ENCODE data around the gene ROBO2. TPM values are rescaled to one million over a fixed set of nuclear protein-coding genes. Genes with fewer than 3 reads are reported as not detected.

ROBO2 gene
- total RNA-seq, 1 experiment from 2014 or later, result not detected

DNA sequence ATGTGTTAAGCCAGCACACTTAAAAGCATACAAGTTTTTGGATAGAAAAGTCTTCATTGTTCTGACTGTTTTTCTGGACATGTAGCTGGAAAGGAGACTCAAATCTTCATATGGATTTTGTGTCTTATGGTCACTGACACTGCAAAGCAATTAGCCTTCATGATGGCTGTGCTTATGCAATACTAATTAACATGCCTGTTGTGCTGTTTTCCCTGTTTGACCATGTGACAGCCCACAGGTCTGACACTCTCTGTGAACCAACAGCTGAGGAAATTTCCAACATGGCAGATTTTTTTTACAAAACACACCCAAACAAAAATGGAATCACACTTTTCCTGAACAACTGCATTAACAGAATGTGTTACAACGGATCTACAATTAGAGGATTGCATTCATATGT lies 248.4 kb downstream of the ROBO2 start:
- Histone ChIP-seq H3K27me3 (ENCODE audit: insufficient read depth, low read length) (no peaks in the 10 kb centered on the region), H4K20me1 (ENCODE audit: insufficient read depth) (no peaks in the 10 kb centered on the region), H3K27ac (ENCODE audit: low read depth, low read length) (no peak overlapping the region), H3K4me2 (ENCODE audit: low read length) (no peak overlapping the region), H3K4me3 (replicated peaks in 1 of 2; ENCODE audit: low read depth in 1 of 2, low read length in 2 of 2) (no peak overlapping the region), H3K9ac (ENCODE audit: low read length) (no peak overlapping the region), H3K9me2 (ENCODE audit: insufficient read depth) (no peaks in the 10 kb centered on the region), H2AFZ (ENCODE audit: low read depth, low read length, poor library complexity, severe bottlenecking) (no peak overlapping the region), H3K36me3 (ENCODE audit: control insufficient read depth in 1 of 2, insufficient read depth in 2 of 2, low read length in 2 of 2) (no peaks in the 10 kb centered on the region), H3K9me3 (ENCODE audit: control insufficient read depth in 1 of 2, insufficient read depth in 1 of 2, low read depth in 1 of 2, low read length in 2 of 2) (peaks cover 0 to 24% of the 10 kb centered on the region in 2 experiments; a peak in 2 of 4 replicates), H3K4me1 (ENCODE audit: control insufficient read depth in 1 of 2, insufficient read depth in 2 of 2, low read length in 2 of 2) (no peaks in the 10 kb centered on the region), H3K79me2 (ENCODE audit: insufficient read depth, low read length) (no peaks in the 10 kb centered on the region)
- DNase-seq (ENCODE audit: low read depth, low spot score) (no peak), ATAC-seq (no peak)
- intact Hi-C loops (cut with micrococcal nuclease), result no loop called here
- RAD21 ChIA-PET (ENCODE audit: low non-redundant PET in 1 of 2, low total read pairs in 2 of 2, uncharacterized antibody in 2 of 2, unreplicated experiment in 2 of 2), result no interaction called here
- POLR2A ChIA-PET, result no interaction called here
- TF ChIP-seq RAD21 (IDR thresholded peaks at IDR 0.05; ENCODE audit: low read depth) (no peak), ELF1 (IDR thresholded peaks at IDR 0.05; ENCODE audit: borderline replicate concordance, low read depth) (no peak), ZFX (IDR thresholded peaks at IDR 0.05) (no peak)
- CTCF ChIA-PET, result no interaction called here
- BruUV-seq (replicated peaks), result no TSS peak

DNA sequence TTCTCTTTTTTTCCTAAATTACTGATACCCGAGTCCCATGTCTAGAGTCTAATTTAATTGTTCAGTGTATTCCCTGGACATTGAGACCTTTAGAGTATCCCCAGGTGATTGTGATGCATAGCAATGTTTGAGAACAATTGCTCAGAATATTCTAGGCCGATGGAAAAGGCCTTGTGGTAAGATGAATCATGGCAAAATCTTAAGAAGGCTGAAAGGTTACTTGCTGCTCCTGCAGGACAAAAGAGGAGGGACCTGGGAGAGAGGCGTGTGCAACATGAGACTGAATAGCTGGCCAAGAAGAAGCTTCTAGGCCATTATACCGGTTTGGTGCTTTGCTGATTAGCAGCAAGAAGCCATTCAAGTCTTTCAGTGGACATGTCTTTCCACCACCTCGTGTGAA lies 256.6 kb downstream of the ROBO2 start:
- Histone ChIP-seq H3K79me2 (ENCODE audit: insufficient read depth, low read length) (no peaks in the 10 kb centered on the region), H3K9me3 (ENCODE audit: control insufficient read depth in 1 of 2, insufficient read depth in 1 of 2, low read depth in 1 of 2, low read length in 2 of 2) (peaks cover 0 to 4% of the 10 kb centered on the region in 2 experiments; a peak in 2 of 4 replicates), H3K9me2 (ENCODE audit: insufficient read depth) (no peaks in the 10 kb centered on the region), H3K4me1 (ENCODE audit: control insufficient read depth in 1 of 2, insufficient read depth in 2 of 2, low read length in 2 of 2) (no peaks in the 10 kb centered on the region), H3K27ac (ENCODE audit: low read depth, low read length) (no peak overlapping the region), H2AFZ (ENCODE audit: low read depth, low read length, poor library complexity, severe bottlenecking) (no peak overlapping the region), H3K4me3 (replicated peaks in 1 of 2; ENCODE audit: low read depth in 1 of 2, low read length in 2 of 2) (no peak overlapping the region), H3K4me2 (ENCODE audit: low read length) (no peak overlapping the region), H4K20me1 (ENCODE audit: insufficient read depth) (no peaks in the 10 kb centered on the region), H3K27me3 (ENCODE audit: insufficient read depth, low read length) (no peaks in the 10 kb centered on the region), H3K36me3 (ENCODE audit: control insufficient read depth in 1 of 2, insufficient read depth in 2 of 2, low read length in 2 of 2) (no peaks in the 10 kb centered on the region), H3K9ac (ENCODE audit: low read length) (no peak overlapping the region)
- RAD21 ChIA-PET (ENCODE audit: low non-redundant PET in 1 of 2, low total read pairs in 2 of 2, uncharacterized antibody in 2 of 2, unreplicated experiment in 2 of 2), result no interaction called here
- CTCF ChIA-PET, result no interaction called here
- intact Hi-C loops (cut with micrococcal nuclease), result no loop called here
- POLR2A ChIA-PET, result no interaction called here
- no TSS peak for BruUV-seq (replicated peaks)
- ATAC-seq (no peak), DNase-seq (ENCODE audit: low read depth, low spot score) (no peak)
- TF ChIP-seq, protein P1, sequence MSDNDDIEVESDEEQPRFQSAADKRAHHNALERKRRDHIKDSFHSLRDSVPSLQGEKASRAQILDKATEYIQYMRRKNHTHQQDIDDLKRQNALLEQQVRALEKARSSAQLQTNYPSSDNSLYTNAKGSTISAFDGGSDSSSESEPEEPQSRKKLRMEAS (IDR thresholded peaks at IDR 0.05), result no peak
- TF ChIP-seq RAD21 (IDR thresholded peaks at IDR 0.05; ENCODE audit: low read depth), result no peak
- no peak for TF ChIP-seq EZH2 (IDR thresholded peaks at IDR 0.05)
- TF ChIP-seq CEBPB (IDR thresholded peaks at IDR 0.05; ENCODE audit: low read depth), result no peak
- TF ChIP-seq ZFX (IDR thresholded peaks at IDR 0.05), result no peak
- TF ChIP-seq YY1 (IDR thresholded peaks at IDR 0.05; ENCODE audit: extremely low read depth, insufficient replicate concordance, low read depth, low read length), result no peak
- TF ChIP-seq FOSL1 (IDR thresholded peaks at IDR 0.05; ENCODE audit: low read depth), result no peak
- no peak for TF ChIP-seq SIN3A (IDR thresholded peaks at IDR 0.05; ENCODE audit: low read depth)
- TF ChIP-seq POLR2AphosphoS5 (IDR thresholded peaks at IDR 0.05; ENCODE audit: low read depth, low read length), result no peak
- TF ChIP-seq, protein P2, sequence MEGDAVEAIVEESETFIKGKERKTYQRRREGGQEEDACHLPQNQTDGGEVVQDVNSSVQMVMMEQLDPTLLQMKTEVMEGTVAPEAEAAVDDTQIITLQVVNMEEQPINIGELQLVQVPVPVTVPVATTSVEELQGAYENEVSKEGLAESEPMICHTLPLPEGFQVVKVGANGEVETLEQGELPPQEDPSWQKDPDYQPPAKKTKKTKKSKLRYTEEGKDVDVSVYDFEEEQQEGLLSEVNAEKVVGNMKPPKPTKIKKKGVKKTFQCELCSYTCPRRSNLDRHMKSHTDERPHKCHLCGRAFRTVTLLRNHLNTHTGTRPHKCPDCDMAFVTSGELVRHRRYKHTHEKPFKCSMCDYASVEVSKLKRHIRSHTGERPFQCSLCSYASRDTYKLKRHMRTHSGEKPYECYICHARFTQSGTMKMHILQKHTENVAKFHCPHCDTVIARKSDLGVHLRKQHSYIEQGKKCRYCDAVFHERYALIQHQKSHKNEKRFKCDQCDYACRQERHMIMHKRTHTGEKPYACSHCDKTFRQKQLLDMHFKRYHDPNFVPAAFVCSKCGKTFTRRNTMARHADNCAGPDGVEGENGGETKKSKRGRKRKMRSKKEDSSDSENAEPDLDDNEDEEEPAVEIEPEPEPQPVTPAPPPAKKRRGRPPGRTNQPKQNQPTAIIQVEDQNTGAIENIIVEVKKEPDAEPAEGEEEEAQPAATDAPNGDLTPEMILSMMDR (IDR thresholded peaks at IDR 0.05 in 2 of 3, conservative IDR thresholded peaks at IDR 0.05 in 1 of 3; ENCODE audit: borderline replicate concordance in 1 of 3, insufficient read depth in 1 of 3, low read depth in 2 of 3, low read length in 2 of 3), result no peak
- TF ChIP-seq, protein P3, sequence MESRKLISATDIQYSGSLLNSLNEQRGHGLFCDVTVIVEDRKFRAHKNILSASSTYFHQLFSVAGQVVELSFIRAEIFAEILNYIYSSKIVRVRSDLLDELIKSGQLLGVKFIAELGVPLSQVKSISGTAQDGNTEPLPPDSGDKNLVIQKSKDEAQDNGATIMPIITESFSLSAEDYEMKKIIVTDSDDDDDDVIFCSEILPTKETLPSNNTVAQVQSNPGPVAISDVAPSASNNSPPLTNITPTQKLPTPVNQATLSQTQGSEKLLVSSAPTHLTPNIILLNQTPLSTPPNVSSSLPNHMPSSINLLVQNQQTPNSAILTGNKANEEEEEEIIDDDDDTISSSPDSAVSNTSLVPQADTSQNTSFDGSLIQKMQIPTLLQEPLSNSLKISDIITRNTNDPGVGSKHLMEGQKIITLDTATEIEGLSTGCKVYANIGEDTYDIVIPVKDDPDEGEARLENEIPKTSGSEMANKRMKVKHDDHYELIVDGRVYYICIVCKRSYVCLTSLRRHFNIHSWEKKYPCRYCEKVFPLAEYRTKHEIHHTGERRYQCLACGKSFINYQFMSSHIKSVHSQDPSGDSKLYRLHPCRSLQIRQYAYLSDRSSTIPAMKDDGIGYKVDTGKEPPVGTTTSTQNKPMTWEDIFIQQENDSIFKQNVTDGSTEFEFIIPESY (IDR thresholded peaks at IDR 0.05; ENCODE audit: extremely low read depth, insufficient replicate concordance, low read length), result no peak
- no peak for TF ChIP-seq EGR1 (IDR thresholded peaks at IDR 0.05; ENCODE audit: low read depth)
- TF ChIP-seq JUND (IDR thresholded peaks at IDR 0.05), result no peak
- no peak for TF ChIP-seq TCF7L2 (IDR thresholded peaks at IDR 0.05; ENCODE audit: borderline replicate concordance, extremely low read depth, insufficient read depth, insufficient read length)
- no peak for TF ChIP-seq SP1 (IDR thresholded peaks at IDR 0.05; ENCODE audit: low read depth)
- TF ChIP-seq ELF1 (IDR thresholded peaks at IDR 0.05; ENCODE audit: borderline replicate concordance, low read depth), result no peak
- TF ChIP-seq, protein P4, sequence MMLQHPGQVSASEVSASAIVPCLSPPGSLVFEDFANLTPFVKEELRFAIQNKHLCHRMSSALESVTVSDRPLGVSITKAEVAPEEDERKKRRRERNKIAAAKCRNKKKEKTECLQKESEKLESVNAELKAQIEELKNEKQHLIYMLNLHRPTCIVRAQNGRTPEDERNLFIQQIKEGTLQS (IDR thresholded peaks at IDR 0.05), result no peak
- TF ChIP-seq EZH2phosphoT487 (IDR thresholded peaks at IDR 0.05; ENCODE audit: borderline replicate concordance), result no peak

Measured in HCT116 (cell line).